Epithelial cell of esophagus (primary cell): Measurements from ENCODE around the gene DIO3.

Source experiments
- DNase-seq: peaks from one replicate; pipeline ENCODE4 v3.0.0; 2010; ENCODE audit warnings: low read depth
- H3K4me3 ChIP-seq: 2 replicates; pipeline ENCODE4 v1.5.1; 2011; ENCODE audit warnings: mild to moderate bottlenecking, low read length, control low read depth
- TF ChIP-seq, protein P1 (sequence below): IDR thresholded peaks from 2 replicates; pipeline ENCODE4 v1.5.1; 2011; ENCODE audit warnings: low read depth, mild to moderate bottlenecking, low read length, control low read depth, inconsistent platforms; ENCODE audit not compliant: insufficient read depth; ENCODE audit errors: missing control alignments

The DIO3 gene

DNA sequence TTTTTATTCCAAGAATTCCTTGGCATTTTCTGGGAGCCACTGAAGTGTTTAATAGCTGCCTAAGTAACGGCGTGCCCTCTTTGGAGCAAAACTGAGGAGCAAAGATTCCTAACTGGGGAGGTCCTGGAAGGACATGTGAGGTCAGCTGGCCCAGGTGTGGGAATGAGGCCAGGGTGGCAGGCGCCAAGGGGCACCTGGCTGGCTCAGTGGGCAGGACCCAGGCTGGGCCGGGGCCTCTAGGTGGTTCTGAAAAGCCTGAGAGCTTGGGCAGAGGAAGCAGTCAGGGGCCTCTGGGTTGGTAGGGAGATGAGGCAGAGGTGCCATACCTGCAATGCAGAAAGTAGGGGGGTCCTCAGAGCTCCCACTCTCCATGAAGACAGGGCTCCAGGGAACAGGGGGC, 27.1 kb upstream of the DIO3 start:
- DNase-seq: no peak
- TF ChIP-seq, protein P1, sequence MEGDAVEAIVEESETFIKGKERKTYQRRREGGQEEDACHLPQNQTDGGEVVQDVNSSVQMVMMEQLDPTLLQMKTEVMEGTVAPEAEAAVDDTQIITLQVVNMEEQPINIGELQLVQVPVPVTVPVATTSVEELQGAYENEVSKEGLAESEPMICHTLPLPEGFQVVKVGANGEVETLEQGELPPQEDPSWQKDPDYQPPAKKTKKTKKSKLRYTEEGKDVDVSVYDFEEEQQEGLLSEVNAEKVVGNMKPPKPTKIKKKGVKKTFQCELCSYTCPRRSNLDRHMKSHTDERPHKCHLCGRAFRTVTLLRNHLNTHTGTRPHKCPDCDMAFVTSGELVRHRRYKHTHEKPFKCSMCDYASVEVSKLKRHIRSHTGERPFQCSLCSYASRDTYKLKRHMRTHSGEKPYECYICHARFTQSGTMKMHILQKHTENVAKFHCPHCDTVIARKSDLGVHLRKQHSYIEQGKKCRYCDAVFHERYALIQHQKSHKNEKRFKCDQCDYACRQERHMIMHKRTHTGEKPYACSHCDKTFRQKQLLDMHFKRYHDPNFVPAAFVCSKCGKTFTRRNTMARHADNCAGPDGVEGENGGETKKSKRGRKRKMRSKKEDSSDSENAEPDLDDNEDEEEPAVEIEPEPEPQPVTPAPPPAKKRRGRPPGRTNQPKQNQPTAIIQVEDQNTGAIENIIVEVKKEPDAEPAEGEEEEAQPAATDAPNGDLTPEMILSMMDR: no peak
- no peak overlapping the region for H3K4me3 ChIP-seq

DNA sequence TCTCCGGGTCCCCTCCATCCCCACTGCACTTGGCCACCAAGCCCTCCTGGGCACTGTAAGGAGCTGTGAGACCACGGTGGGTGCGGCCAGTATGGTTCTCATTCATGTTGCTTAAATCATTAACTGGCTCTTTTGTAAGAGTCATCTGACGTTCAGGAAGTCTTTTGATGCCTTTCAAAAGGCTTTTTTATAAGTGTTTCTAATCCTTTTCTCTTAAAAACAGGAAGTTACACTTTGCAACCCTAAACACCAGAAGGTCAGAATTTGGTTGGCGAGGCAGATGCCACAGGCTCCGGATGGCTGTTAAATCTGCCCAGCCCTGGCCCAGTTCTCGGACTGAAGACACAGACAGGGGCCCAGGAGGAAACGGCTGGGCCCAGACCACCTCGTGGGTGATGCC, 26.1 kb upstream of the DIO3 start:
- no peak for DNase-seq
- no peak overlapping the region for H3K4me3 ChIP-seq
- TF ChIP-seq, protein P1: no peak

DNA sequence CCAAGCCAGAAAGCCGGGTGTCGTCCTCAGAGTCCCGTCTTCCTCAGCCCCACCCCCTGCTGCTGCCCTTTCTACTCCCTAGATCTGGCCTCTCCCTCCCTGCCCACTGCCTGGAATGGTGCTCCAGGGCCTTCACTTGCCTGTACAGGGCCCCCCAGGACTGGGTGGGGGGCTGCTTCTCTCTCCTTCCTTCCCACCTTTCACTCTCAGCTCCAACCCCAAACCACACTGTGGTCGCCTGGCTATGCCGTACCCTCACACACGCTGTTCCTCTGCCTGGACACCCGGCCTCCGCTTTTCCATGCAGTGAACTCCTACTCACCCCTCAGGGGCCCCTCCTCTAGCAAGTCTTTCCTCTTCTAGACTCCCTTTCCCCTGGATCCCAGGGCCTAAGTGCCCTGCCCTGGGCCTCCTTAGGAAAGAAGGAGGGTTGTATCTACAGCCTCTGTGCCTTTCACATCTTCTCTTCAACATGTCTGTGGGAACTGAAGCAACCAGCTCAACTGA, 25.5 kb upstream of the DIO3 start:
- DNase-seq: no peak
- no peak overlapping the region for H3K4me3 ChIP-seq
- TF ChIP-seq, protein P1: no peak

DNA sequence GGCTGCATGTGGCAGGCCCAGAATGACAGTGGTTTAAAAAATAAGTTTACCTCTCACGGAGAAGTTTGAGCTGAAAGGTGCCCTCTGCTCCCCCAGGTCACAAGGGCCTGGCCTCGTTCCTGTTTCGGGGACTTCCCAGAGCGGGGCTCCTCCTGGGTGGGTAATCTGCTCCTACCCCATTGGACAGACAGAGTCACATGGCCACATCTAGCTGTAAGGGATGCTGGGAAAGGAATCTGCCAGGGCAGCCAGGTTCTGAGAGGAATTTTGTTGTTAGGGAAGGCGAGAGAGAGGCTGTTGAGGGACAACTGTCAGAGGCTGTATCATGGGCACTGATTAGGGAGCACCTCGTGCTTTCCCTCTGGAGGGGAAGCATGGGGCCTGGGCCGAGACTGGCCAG, 24.0 kb upstream of the DIO3 start:
- TF ChIP-seq, protein P1: no peak
- no peak for DNase-seq
- H3K4me3 ChIP-seq: no peak overlapping the region

DNA sequence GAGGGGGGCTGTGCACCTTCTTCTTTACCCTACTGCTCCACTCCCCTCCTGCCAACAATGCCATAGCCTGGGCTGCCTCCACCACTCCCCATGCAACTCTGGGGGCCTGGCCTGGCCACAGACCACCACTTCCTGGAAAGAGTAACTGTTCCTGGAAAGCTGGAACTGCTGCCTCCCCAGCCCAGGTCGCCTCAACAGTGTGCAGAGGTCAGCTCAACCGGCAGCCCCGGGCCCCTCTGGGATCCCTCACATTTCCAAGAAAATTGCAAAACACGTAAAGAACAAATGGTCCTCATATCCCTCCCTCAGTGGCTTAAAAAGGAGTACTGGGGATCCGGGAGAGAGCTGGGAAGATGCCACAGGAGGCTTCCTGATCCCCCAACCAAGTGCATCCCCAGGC, 22.4 kb upstream of the DIO3 start:
- no peak for DNase-seq
- H3K4me3 ChIP-seq: no peak overlapping the region
- TF ChIP-seq, protein P1: no peak

DNA sequence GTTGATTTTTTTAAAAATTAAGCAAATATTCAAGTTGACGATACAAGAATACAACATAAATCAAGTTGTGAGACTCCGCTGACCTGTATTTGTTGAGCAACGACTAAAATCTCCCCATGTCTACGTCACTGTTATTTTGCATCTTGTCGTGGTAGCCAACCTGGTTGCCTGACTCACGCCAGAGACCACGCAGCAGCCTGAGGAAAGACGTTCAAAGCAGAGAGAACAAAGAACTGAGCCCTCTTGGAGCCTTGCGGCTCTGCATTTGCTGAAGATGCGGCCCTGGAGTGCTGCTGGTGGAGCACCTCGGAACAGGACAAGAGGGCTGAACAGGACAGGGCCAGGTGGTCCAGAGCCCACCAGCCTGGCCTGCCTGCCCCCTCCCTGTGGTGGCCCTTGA, 21.4 kb upstream of the DIO3 start:
- no peak overlapping the region for H3K4me3 ChIP-seq
- DNase-seq: no peak
- TF ChIP-seq, protein P1: no peak
